ENCODE results near the gene CFL1. TPM values are rescaled to one million over a fixed set of nuclear protein-coding genes. Genes with fewer than 3 reads are reported as not detected.
"Not testable (repeated sequence)": the region's sequence is repeated elsewhere in the genome, so short reads cannot be mapped to it uniquely, and the experiment has no call there.

Gene CFL1
- 100 to 1,000 TPM; 574 to 838 (median 723) TPM for polyA plus RNA-seq (ENCODE audit: insufficient read depth in 1 of 5, insufficient read length in 5 of 5, low replicate concordance in 1 of 5)
- long read RNA-seq, donor 1, transcript CFL1-210 (2 exons, 1,509 nt) = minor isoform, 20 of 626 reads
- long read RNA-seq, donor 1, transcript CFL1-209 (3 exons, 647 nt) = minor isoform, 38 of 626 reads
- long read RNA-seq, donor 1, transcript CFL1-201 (4 exons, 1,234 nt) = major isoform, 533 of 626 reads
- long read RNA-seq, donor 1, partial matches to known transcripts = 32 of 626 reads
- long read RNA-seq, donor 1, other reads (novel, unspliced or antisense) = 0 of 626 reads
- long read RNA-seq, donor 2, transcript CFL1-209 (3 exons, 647 nt) = minor isoform, 21 of 369 reads
- long read RNA-seq, donor 2, transcript CFL1-201 (4 exons, 1,234 nt) = major isoform, 326 of 369 reads
- long read RNA-seq, donor 2, transcript CFL1-210 (2 exons, 1,509 nt) = minor isoform, 6 of 369 reads
- long read RNA-seq, donor 2, partial matches to known transcripts = 15 of 369 reads
- long read RNA-seq, donor 2, other reads (novel, unspliced or antisense) = 0 of 369 reads
- long read RNA-seq, donor 3, transcript CFL1-209 (3 exons, 647 nt) = minor isoform, 38 of 894 reads
- long read RNA-seq, donor 3, transcript CFL1-210 (2 exons, 1,509 nt) = minor isoform, 18 of 894 reads
- long read RNA-seq, donor 3, transcript CFL1-201 (4 exons, 1,234 nt) = major isoform, 450 of 894 reads
- long read RNA-seq, donor 3, partial matches to known transcripts = 380 of 894 reads
- long read RNA-seq, donor 3, other reads (novel, unspliced or antisense) = 6 of 894 reads
- long read RNA-seq, donor 4, transcript CFL1-210 (2 exons, 1,509 nt) = minor isoform, 13 of 282 reads
- long read RNA-seq, donor 4, transcript CFL1-201 (4 exons, 1,234 nt) = major isoform, 237 of 282 reads
- long read RNA-seq, donor 4, transcript CFL1-209 (3 exons, 647 nt) = minor isoform, 23 of 282 reads
- long read RNA-seq, donor 4, partial matches to known transcripts = 9 of 282 reads
- long read RNA-seq, donor 4, other reads (novel, unspliced or antisense) = 0 of 282 reads
- long read RNA-seq, donor 5, transcript CFL1-210 (2 exons, 1,509 nt) = minor isoform, 13 of 588 reads
- long read RNA-seq, donor 5, transcript CFL1-201 (4 exons, 1,234 nt) = major isoform, 480 of 588 reads
- long read RNA-seq, donor 5, transcript CFL1-209 (3 exons, 647 nt) = minor isoform, 40 of 588 reads
- long read RNA-seq, donor 5, partial matches to known transcripts = 49 of 588 reads
- long read RNA-seq, donor 5, other reads (novel, unspliced or antisense) = 5 of 588 reads
- long read RNA-seq, donor 6, transcript CFL1-201 (4 exons, 1,234 nt) = major isoform, 600 of 663 reads
- long read RNA-seq, donor 6, transcript CFL1-210 (2 exons, 1,509 nt) = minor isoform, 12 of 663 reads
- long read RNA-seq, donor 6, transcript CFL1-209 (3 exons, 647 nt) = minor isoform, 29 of 663 reads
- long read RNA-seq, donor 6, partial matches to known transcripts = 19 of 663 reads
- long read RNA-seq, donor 6, other reads (novel, unspliced or antisense) = 0 of 663 reads
- long read RNA-seq, donor 7, transcript CFL1-210 (2 exons, 1,509 nt) = minor isoform, 6 of 325 reads
- long read RNA-seq, donor 7, transcript CFL1-209 (3 exons, 647 nt) = minor isoform, 24 of 325 reads
- long read RNA-seq, donor 7, transcript CFL1-201 (4 exons, 1,234 nt) = major isoform, 294 of 325 reads
- long read RNA-seq, donor 7, partial matches to known transcripts = 0 of 325 reads
- long read RNA-seq, donor 7, other reads (novel, unspliced or antisense) = 0 of 325 reads
- long read RNA-seq, donor 8, transcript CFL1-210 (2 exons, 1,509 nt) = minor isoform, 10 of 227 reads
- long read RNA-seq, donor 8, transcript CFL1-201 (4 exons, 1,234 nt) = major isoform, 198 of 227 reads
- long read RNA-seq, donor 8, transcript CFL1-209 (3 exons, 647 nt) = minor isoform, 12 of 227 reads
- long read RNA-seq, donor 8, partial matches to known transcripts = 6 of 227 reads
- long read RNA-seq, donor 8, other reads (novel, unspliced or antisense) = 0 of 227 reads

DNA sequence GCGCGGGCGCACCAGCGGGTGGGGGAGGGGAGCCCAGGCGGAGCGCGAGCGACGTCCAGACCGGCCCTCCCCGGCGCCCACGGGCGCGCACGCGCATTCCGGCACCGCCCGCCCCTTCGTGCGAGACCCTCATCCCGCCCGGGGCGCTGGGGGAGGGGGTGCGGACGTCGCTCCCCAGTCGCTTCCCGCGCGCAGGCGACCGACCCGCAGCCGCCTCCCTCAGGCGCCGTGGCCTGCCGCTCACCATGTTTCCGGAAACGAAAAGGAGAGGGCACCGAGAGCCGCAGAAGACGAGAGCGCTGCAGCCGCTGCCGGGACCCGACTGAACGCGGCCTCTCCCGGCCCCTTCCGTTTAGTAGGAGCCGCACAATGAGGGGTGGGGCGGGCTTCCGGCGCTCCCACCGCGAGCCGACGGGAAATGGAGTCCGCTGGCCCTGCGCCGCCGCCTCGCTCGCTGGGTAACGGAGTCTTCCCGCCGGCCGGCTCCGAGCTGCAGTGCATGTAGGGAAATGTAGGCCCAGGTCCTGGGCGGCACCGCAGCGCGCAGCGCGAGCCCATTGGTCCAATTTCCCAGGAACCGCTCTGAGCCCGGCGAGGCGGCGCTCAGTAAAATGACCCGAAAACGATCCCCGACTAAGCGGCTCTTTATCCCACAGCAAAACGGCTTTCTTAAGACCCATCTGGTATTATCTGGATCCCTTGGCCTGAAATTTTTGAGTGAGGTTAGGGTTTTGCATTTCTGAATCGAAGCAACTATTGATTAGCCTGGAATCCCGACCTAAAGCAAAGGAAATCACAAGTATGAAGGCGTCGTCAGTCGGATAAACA is at the start of gene CFL1:
Gene CFL1, minus strand, starts transcription at position 328 of the 828 bp plus-strand sequence. Its CDS starts 81 bp downstream, at position 247.
- DNase-seq = peak; percentile 97 to 98

DNA sequence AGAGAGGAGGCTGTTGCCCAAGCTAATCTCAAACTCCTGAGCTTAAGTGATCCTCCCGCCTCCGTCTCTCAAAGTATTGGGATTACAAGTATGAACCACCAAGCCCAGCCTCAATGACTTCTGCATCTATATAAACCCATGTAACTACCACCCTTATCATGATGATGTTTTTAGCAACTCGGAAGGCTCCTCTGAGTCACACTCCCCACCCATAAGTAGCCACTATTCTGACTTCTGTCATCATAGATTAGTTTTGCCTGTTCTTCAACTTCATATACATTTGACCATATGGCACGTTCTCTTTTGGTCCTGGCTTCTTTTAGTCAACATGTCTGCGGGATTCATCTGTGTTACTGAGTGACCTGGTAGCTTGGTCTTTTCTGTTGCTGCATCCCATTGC is 48.6 kb upstream of the CFL1 start:
- no peak for DNase-seq

DNA sequence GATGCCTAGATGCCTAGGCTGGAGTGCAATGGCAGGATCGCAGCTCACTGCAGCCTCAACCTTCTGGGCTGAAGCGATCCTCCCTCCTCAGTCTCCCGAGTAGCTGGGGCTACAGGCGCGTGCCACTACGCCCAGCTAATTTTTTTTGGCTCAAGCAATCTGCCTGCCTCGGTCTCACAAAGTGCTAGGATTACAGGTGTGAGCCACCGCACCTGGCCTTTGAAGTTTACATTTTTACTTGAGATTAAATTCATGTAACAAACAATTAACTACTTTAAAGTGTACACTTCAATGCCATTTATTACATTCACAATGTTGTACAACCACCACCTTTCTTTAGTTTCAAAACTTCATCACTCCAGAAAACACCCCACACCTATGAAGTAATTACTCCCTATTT is 45.7 kb upstream of the CFL1 start:
- DNase-seq = no peak

DNA sequence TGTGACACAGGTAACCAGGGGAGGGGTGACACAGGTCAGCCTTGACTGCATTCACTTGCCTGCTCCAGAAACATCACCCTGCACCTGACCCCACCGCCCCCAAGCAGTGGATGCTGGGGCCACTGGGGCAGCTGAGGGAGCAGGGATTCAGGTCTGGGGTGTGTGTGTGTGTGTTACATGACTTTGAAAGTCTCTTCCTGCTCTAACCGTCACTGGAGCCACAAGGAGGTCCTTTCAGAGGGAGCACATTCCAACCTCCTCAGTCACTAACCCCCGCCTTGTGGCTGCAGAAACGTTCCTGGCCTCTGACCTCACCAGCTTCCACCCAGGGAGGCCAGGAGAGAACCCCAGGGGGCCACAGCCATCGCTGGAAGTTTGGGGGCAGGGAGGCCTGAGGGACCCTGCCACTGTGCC is 45.1 kb upstream of the CFL1 start:
- DNase-seq = no peak

DNA sequence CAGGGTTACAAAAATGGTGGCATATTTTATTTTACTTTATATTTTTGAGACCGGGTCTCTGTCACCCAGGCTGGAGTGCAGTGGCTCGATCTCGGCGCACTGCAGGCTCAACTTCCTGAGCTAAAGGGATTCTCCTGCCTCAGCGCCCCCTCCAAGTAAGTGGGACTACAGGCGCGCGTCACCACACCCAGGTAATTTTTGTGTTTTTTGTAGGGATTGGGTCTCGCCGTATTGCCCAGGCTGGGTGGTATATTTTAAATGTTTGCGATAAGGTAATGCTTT is 42.9 kb upstream of the CFL1 start:
- no peak for DNase-seq

DNA sequence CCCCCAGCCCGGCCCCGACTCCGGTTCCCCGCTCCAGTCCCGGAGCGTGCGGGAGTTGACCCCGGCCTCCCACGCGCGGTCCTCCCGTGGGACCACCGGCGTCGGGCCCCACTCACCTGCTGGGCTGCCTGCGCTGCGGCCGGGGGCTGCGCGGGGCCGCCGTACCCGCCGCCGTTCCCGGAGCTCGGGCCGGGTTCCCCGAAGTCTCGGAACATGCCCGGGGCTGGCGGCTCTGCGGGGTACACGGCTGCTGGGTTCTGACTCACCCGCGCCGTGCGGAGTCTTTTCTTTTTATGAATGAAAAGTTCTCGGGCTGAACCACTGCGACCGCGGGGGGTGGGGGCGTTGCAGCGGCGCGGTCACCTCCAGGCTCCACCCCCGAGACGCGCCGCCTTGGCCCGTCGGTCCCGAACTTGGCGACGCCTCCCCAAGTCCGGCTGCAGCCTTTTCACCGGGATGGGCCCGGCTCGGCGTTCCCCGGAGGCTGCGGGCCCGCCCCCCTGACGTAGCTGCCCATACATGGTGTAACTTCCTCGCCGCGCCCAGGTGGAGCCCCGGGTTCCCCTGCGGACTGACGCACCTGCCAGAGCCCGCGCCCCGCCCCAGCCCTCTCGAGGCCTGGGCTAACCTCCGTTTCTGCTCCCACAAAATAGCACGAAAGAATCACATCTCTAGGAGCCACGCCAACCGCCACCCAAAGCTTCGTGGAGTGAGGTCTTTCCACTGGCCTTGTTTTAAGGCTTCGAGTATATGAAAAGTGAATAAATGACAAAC is 42.3 kb upstream of the CFL1 start, which contains the start of gene FOSL1:
Gene FOSL1, minus strand, starts transcription at position 264 of the 774 bp plus-strand sequence. Its CDS starts 49 bp downstream, at position 215.
- peak; percentile 61 to 65 for DNase-seq

DNA sequence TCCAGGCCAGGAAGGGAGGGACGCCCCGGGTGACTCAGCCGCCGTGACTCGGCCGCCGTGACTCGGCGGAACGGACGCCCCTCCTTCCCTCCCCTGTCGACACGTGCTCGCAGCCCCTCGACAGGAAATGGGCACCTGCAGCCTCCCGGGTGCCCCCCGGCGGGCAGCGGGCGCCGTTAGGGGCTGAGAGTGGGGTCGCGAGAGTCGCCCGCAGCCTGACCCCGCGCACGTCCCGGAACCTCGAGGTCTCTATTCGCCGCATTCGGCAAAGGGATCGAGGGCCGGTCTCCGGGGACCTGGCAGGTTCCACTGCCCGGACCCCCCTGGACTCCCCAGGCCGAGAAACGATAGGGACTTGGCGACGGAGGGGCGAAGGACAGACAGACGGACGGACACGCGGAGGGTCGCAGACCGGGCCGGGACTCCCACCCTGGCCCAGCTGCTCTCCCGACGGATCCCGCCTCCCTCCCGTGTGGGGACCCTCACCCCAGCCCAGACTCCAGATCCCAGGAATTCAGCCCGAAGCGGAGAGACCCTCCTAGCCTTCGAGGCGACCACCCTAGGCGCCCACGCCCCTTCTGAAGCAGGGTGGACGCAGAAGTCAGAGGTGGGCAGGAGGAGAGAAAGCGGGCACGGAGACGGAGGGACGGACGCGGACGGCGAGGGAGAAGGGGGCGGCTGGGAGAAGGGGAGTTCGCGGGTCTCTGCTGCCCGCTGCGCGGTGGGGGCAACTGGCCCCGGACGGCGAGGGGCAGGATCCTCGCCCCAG is 41.6 kb upstream of the CFL1 start:
- DNase-seq = peak in 1 of 2 donors; percentile 13

DNA sequence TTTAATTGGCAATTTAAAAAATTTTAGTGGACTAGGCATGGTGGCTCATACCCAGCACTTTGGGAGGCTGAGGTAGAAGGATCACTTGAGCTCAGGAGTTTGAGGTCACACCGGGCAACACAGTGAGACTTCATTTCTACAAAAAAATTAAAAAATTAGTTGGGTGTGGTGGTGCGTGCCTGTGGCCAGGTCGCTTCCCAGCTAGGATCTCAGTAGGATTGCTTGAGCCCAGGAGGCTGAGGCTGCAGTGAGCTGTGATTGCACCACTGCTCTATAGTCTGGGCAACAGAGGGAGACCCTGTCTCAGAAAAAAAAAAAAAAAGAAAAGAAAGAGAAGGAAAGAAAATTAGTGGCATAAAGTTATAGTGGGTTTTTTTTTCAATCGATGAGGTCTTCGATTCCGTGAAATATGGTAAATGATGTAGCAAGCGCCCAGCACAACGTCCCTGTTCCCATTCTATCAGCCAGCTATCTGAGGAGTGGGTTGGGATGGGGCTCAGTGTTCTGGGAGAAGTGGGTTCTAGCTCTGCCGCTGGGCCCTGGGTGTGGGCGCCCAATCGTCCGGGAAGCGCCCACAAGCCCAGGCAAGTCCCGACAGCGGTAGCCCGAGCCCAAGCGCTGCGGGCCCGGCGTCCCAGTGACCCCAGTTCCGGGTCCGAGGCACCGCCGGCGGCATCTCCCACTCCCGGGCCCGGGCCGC is 40.8 kb upstream of the CFL1 start:
- DNase-seq = no peak

DNA sequence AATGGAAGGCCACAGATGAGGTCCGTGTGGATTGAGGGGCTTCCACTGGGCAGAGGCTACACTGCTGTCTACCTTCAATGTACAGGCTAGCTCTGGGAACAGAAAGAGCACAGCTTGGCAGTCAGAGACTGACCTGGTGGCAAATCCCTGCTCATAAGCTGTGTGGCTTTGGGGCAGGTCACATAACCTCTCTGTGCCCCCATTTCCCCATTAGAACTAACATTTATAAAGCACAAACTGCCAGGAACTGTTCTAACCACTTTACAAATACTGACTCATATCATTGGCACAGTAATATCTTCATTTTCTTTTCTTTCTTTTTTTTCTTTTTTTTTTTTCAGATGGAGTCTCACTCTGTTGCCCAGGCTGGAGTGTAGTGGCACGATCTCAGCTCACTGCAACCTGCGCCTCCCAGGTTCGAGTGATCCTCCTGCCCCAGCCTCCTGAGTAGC is 39.1 kb upstream of the CFL1 start:
- DNase-seq = no peak

DNA sequence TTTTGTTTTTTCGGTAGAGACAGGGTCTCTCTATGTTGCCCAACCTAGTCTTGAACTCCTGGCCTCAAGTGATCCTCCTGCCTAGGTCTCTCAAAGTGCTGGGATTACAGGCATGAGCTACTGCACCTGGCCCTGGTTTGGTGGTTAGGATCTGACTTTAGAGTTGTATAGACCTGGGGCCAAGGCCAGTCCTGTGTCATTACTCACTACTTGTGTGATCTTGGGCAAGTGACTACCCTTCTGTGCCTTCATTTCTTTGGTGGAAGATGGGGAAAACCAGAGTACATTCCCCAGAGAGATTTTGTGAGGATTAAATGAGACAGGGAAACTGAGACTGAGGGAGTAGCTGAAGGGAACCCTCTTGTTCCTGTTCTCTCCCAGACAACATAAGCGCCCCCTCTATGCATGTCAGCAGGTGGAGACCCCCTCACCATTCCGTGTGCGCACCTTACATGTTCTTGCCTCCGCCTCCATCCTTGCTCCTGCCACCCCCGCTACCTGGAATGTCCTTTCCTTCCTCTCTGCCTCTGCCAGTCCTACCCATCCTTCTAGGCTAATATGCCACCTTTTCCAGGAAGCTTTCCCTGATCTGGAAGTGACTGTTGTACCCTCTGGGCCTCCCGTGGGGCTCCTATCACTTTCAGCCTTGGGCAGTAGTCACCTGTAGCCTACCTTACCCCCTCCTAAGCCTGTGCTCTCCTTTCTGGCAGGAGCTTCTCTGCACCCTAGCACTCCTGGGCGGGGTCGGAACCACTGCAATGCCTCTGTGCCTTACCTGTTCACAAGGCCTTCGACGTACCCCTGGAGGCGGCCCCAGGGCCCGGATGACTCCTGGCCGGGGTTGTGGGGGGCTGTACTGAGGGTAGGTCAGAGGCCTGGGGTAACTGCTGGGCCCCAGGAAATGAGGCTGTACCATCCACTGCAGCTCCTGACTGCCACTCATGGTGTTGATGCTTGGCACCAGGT is 38.3 kb upstream of the CFL1 start:
- no peak for DNase-seq

DNA sequence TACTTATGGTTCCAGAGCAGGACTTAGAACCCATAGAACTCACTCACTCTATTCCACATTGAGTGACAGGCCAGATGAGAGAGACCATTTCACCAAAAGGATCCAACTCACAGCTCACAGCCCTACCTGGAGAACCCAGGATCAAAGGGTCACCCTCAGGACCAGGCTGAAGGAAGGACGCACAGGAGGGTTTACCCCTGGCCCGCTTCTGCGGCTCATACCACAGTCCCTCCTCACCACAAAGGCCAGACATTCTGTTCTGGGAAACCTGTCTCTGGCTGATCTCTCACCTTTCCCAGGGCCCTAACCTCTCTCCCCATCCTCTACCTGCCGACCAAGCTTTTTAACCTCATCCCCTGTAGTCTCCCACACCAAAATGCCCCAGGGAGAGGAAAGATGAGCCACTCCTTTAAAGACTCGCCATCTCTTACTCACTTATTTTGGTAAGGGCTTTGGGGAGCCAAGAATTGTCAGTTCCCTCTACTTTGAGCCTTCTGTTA is 37.6 kb upstream of the CFL1 start:
- no peak for DNase-seq

DNA sequence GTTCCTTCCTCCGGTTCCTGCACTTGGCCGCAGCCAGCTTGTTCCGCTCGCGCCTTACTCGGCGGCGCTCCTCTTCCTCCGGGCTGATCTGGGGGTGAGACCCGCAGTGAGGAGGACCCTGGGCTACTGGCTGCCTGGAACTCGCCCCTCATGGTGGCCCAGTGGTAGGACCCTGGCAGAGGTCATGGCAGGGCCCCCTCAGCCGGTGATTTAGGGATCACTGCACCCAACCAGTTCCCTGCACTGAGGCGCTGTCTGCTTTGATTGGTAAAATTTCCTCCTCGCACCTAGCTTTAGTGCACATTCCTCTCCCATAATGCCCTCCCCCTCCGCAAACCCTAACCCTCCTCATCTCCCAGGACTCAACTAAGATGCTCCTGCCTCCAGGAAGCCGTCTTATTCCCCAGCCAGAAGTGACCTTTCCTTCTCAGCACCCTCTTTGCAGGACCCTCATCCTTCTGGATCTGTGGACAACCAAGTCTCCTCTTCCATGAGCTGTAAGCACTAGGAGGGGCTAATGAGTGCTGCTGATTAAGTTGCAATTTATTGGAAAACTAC is 36.1 kb upstream of the CFL1 start:
- no peak for DNase-seq

DNA sequence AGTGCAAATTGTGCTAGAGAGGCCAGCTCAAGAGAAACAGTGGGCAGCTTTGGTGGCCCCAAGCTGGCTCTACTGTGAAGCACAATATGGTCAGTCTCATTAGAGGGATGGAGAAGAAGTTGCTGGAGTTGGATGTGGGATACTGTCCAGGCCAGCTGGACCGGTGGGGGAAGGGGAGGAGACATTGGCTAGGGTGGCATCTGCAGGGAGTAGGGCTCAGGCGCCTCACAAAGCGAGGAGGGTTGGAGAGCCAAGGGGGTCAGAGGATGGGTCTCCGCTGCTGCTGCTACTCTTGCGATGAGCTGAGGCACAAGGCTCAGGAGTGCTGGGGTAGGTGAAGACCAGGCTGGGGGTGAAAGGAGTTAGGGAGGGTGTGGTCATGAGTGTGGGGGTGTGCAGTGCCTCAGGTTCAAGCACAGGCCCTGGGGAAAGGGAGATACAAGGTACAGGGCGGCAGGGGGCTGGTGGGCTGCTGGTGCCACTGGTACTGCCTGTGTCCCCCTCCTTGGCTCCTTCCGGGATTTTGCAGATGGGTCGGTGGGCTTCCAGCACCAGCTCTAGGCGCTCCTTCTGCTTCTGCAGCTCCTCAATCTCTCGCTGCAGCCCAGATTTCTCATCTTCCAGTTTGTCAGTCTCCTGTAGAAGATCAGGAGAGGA is 34.8 kb upstream of the CFL1 start:
- no peak for DNase-seq

DNA sequence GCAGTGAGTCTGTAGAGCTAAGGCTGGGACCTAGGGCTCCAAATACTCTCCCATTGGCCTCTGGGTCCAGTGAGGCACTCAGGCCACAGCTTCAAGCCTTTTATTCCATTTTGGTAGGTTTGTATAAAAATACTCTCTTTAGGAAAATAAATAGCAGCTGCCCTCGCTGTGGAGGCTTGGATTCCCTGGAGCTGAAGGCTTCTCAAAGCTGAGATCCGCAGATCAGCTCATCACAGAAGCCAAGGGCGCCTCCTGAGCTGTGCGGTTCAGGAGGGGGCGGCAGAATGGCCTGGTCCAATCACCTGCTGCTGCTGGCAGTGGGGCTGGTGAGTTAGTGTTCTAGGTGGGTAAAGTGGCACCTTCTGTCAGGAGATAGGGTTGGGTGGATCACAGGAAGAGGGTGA is 34.2 kb upstream of the CFL1 start:
- DNase-seq = not testable (repeated sequence)

Data from right lung (tissue), 10 donors.